ENCODE results near the gene ZDHHC8.

The ZDHHC8 gene

DNA sequence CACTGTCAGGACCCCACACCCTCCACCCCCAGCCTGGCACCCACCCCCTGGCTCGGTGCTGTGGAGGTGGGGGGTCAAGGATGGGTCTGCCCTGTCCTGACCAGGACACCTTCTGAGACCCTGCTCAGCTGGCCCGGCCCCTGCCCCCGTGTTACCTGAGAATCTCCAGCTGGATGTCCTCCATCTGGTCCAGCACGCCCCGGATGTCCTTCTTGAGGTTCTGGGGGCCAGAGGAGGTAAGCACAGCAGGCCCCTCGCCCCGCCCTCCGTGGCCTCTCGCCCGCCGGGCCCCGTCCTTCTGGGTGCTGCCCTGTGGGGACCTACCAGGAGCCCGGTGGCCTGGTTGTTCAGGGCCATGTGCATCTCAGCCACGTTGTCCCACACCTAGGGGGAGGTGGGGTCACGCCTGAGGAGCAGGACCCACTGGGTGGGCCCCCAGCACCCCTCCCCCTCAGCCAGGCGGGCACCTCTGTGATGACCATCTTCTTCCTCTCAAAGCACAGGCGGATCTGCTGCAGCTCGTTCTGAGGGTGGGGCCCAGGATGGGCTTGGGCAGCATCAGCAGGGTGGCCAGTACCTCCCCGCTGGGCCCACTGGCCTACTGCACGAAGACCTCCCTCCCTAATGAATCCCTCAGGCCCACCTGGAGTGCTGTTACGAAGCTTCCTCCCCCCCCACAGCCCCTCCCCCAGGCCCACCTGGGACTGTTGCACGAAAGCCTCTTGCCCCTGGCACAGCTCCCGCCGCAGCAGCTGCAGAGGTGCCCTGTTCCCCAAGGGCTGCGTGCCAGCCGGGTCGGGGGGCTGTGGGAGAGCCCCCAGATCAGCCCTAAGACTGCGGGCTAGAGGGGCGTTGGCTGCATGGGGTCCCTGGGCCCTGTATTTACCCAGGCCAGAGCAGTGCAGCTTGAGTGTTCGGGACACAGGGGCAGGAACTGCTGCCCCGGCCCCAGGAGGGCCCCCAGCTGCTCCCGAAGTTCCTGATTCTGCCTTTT is 17.9 kb downstream of the ZDHHC8 start:
- TF ChIP-seq SPI1 (IDR thresholded peaks at IDR 0.05; ENCODE audit: borderline replicate concordance, low read depth) (no peak), POLR2AphosphoS5 (IDR thresholded peaks at IDR 0.05; ENCODE audit: low read depth) (no peak), GABPA (IDR thresholded peaks at IDR 0.05; ENCODE audit: low read depth) (no peak)
- TF ChIP-seq, protein P1, sequence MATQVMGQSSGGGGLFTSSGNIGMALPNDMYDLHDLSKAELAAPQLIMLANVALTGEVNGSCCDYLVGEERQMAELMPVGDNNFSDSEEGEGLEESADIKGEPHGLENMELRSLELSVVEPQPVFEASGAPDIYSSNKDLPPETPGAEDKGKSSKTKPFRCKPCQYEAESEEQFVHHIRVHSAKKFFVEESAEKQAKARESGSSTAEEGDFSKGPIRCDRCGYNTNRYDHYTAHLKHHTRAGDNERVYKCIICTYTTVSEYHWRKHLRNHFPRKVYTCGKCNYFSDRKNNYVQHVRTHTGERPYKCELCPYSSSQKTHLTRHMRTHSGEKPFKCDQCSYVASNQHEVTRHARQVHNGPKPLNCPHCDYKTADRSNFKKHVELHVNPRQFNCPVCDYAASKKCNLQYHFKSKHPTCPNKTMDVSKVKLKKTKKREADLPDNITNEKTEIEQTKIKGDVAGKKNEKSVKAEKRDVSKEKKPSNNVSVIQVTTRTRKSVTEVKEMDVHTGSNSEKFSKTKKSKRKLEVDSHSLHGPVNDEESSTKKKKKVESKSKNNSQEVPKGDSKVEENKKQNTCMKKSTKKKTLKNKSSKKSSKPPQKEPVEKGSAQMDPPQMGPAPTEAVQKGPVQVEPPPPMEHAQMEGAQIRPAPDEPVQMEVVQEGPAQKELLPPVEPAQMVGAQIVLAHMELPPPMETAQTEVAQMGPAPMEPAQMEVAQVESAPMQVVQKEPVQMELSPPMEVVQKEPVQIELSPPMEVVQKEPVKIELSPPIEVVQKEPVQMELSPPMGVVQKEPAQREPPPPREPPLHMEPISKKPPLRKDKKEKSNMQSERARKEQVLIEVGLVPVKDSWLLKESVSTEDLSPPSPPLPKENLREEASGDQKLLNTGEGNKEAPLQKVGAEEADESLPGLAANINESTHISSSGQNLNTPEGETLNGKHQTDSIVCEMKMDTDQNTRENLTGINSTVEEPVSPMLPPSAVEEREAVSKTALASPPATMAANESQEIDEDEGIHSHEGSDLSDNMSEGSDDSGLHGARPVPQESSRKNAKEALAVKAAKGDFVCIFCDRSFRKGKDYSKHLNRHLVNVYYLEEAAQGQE (IDR thresholded peaks at IDR 0.05; ENCODE audit: insufficient replicate concordance, low read depth) = no peak
- TF ChIP-seq, protein P2, sequence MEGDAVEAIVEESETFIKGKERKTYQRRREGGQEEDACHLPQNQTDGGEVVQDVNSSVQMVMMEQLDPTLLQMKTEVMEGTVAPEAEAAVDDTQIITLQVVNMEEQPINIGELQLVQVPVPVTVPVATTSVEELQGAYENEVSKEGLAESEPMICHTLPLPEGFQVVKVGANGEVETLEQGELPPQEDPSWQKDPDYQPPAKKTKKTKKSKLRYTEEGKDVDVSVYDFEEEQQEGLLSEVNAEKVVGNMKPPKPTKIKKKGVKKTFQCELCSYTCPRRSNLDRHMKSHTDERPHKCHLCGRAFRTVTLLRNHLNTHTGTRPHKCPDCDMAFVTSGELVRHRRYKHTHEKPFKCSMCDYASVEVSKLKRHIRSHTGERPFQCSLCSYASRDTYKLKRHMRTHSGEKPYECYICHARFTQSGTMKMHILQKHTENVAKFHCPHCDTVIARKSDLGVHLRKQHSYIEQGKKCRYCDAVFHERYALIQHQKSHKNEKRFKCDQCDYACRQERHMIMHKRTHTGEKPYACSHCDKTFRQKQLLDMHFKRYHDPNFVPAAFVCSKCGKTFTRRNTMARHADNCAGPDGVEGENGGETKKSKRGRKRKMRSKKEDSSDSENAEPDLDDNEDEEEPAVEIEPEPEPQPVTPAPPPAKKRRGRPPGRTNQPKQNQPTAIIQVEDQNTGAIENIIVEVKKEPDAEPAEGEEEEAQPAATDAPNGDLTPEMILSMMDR (IDR thresholded peaks at IDR 0.05; ENCODE audit: insufficient read depth, low read length) = no peak
- no peaks in the 10 kb centered on the region for H3K27me3 ChIP-seq (ENCODE audit: insufficient read depth, poor library complexity, severe bottlenecking)
- DNase-seq (ENCODE audit: low read depth in 1 of 2, low spot score in 1 of 2) = no peak
- H3K4me3 ChIP-seq (replicated peaks; ENCODE audit: insufficient read depth, low read length) = no peak overlapping the region
- no peak overlapping the region for H3K27ac ChIP-seq (replicated peaks)

DNA sequence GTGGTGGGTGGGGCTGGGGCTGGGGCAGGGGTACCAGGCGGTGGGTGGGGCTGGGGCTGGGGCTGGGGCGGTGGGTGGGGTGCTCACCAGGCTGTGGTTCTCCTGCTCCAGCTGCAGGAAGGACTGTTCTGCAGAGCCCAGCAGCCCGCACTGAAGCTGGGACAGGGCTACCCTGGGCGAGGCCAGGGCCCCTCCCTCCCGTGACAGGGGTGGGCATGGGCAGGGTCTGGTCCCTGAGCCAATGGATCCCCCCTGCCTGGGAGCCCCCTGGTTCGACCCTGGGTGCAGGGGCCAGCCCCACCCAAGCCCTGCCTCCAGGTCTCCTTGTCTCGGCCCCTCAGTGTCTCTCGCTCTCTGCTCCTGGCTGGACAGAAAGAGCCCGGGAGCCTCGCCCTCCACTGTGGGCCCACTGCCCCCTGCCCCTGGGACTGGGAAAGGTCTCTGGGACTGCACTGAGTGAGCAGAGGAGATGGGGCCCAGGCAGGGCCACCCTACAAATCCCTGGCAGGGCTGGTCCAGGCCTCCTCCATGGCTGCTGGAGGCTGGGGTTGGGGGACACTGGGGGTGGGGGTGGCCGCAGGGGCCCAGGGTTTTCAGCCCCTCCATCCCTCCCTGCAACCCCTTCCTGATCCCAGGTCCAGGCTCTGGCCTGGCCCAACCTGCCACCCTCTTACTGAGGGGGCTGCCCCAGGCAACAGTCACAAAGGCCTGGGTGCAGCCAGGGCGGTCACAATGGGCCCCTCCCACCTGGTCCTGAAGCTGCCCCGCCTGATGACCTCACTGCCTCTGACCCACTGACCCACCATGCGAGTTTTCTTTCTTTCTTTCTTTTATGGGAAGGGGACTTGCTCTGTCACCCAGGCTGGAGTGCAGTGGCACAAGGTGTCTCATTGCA is 19.0 kb downstream of the ZDHHC8 start, which contains the start of gene CCDC188:
Gene CCDC188 (minus strand): TSS at position 675 of the 895 bp plus-strand sequence. CDS start 69 bp downstream, at position 606.
- H3K27ac ChIP-seq (replicated peaks) = no peak within 1 kb of the TSS
- H3K4me3 ChIP-seq (replicated peaks; ENCODE audit: insufficient read depth, low read length) = no peak within 1 kb of the TSS
- DNase-seq (ENCODE audit: low read depth in 1 of 2, low spot score in 1 of 2) = no peak
- TF ChIP-seq GABPA (IDR thresholded peaks at IDR 0.05; ENCODE audit: low read depth) (no peak), POLR2AphosphoS5 (IDR thresholded peaks at IDR 0.05; ENCODE audit: low read depth) (no peak), SPI1 (IDR thresholded peaks at IDR 0.05; ENCODE audit: borderline replicate concordance, low read depth) (no peak)
- TF ChIP-seq, protein P1 (IDR thresholded peaks at IDR 0.05; ENCODE audit: insufficient replicate concordance, low read depth) = no peak
- TF ChIP-seq, protein P2 (IDR thresholded peaks at IDR 0.05; ENCODE audit: insufficient read depth, low read length) = no peak
- peaks cover 6% of the 10 kb centered on the region for H3K27me3 ChIP-seq (ENCODE audit: insufficient read depth, poor library complexity, severe bottlenecking)

DNA sequence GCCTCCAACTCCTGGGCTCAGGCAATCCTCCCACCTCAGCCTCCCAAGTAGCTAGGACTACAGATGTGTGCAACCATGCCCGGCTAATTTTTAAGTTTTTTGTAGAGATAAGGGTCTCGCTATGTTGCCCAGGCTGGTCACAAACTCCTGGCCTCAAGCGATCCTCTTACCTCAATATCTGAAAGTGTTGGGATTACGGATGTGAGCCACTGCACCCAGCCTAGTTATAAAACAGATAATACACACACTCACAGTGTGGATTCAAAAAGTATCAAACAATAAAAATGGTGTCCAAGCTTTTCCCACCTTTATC is 19.6 kb downstream of the ZDHHC8 start:
- H3K27me3 ChIP-seq (ENCODE audit: insufficient read depth, poor library complexity, severe bottlenecking) = peaks cover 7% of the 10 kb centered on the region
- H3K27ac ChIP-seq (replicated peaks) = no peak overlapping the region
- TF ChIP-seq SPI1 (IDR thresholded peaks at IDR 0.05; ENCODE audit: borderline replicate concordance, low read depth) = no peak
- TF ChIP-seq, protein P2 (IDR thresholded peaks at IDR 0.05; ENCODE audit: insufficient read depth, low read length) = no peak
- TF ChIP-seq, protein P1 (IDR thresholded peaks at IDR 0.05; ENCODE audit: insufficient replicate concordance, low read depth) = no peak
- TF ChIP-seq GABPA (IDR thresholded peaks at IDR 0.05; ENCODE audit: low read depth) = no peak
- no peak for TF ChIP-seq POLR2AphosphoS5 (IDR thresholded peaks at IDR 0.05; ENCODE audit: low read depth)
- no peak for DNase-seq (ENCODE audit: low read depth in 1 of 2, low spot score in 1 of 2)
- H3K4me3 ChIP-seq (replicated peaks; ENCODE audit: insufficient read depth, low read length) = no peak overlapping the region

All from HL-60 (cell line).